ENCODE data around the gene ETS1.

ETS1 gene

DNA sequence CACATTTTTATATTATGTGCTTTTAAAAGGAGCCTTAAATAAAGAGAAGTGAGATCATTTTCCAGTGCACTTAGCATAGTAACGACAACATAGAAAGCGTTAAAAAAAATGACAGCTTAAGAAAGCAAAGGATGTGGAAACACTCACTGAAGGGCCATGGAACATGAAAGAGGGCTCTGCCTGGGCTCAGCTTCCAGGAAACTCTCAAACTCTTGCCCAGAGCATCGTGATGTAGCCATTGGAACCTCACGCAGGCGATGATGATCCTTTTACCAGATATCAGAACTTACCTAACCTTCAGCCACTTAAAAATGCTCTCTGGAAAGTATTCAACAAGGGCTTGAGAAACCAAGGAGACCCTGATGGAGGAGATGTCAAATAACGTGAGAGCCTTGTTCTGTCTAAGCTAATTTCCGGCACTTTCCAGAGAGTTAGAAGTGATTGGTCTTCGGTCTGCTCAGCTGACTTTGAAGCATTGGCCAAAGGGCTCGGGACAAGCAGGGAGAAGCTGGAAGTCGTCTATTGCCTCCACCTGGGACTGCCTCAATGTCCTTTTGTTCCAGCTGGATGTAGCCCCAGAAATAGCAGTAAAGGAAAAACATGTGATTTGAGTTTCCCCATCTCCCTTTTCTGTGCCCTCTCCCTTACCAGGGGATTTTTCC lies 21.5 kb upstream of the ETS1 start:
- Histone ChIP-seq H3K4me2 (ENCODE audit: low read length) (no peak overlapping the region), H3K27me3 (ENCODE audit: low read depth, low read length) (no peaks in the 10 kb centered on the region), H3K36me3 (replicated peaks; ENCODE audit: low read depth, low read length) (no peaks in the 10 kb centered on the region), H3K4me3 (ENCODE audit: low read length) (no peak overlapping the region), H4K20me1 (ENCODE audit: insufficient read depth, low read length) (no peaks in the 10 kb centered on the region), H3K27ac (ENCODE audit: low read length) (0 out of 2 replicates have a peak overlapping the region, but pooled peaks have one; percentile 99), H2AFZ (ENCODE audit: low read depth, low read length) (no peak overlapping the region), H3K79me2 (ENCODE audit: low read length) (no peaks in the 10 kb centered on the region), H3K9ac (ENCODE audit: low read length) (no peak overlapping the region), H3K9me3 (ENCODE audit: insufficient read depth, low read length) (peaks cover 5% of the 10 kb centered on the region; the same call in 1 of the 2 replicates), H3K4me1 (ENCODE audit: low read length) (peaks cover 79% of the 10 kb centered on the region)
- TF ChIP-seq EZH2phosphoT487 (IDR thresholded peaks at IDR 0.05; ENCODE audit: low read depth) (no peak), CTCF (IDR thresholded peaks at IDR 0.05; ENCODE audit: low read depth, low read length) (no peak)

DNA sequence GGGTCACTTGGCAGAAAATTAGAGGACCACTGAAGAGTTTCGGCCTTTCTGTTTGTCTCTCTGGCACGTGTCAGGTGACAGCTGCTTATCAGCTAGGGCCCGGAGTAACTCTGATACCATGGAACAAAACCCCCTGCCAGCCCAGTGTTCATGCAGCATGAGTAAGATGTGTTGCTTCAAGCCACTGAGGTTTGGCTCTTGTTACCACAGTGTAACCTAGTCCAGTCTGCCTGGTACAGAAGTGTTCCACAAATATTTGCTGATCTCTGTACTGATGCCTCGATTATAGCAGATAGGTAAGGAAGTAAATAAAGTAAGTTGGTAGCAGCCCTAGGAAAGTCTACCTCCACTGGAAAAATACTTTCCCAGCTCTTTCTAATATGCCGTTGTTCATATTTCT lies 20.5 kb upstream of the ETS1 start:
- no peak for TF ChIP-seq CTCF (IDR thresholded peaks at IDR 0.05; ENCODE audit: low read depth, low read length)
- no peak for TF ChIP-seq EZH2phosphoT487 (IDR thresholded peaks at IDR 0.05; ENCODE audit: low read depth)
- Histone ChIP-seq H3K79me2 (ENCODE audit: low read length) (no peaks in the 10 kb centered on the region), H4K20me1 (ENCODE audit: insufficient read depth, low read length) (no peaks in the 10 kb centered on the region), H3K36me3 (replicated peaks; ENCODE audit: low read depth, low read length) (no peaks in the 10 kb centered on the region), H3K9ac (ENCODE audit: low read length) (no peak overlapping the region), H3K4me1 (ENCODE audit: low read length) (peaks cover 89% of the 10 kb centered on the region), H3K27ac (ENCODE audit: low read length) (no peak overlapping the region), H3K27me3 (ENCODE audit: low read depth, low read length) (no peaks in the 10 kb centered on the region), H3K4me2 (ENCODE audit: low read length) (no peak overlapping the region), H2AFZ (ENCODE audit: low read depth, low read length) (no peak overlapping the region; the same call in 1 of the 2 replicates), H3K9me3 (ENCODE audit: insufficient read depth, low read length) (peaks cover 5% of the 10 kb centered on the region; the same call in 1 of the 2 replicates), H3K4me3 (ENCODE audit: low read length) (no peak overlapping the region)

- no peak overlapping the region for H3K4me3 ChIP-seq (ENCODE audit: low read length)
- H3K79me2 ChIP-seq (ENCODE audit: low read length), result no peaks in the 10 kb centered on the region
- peak overlapping the region; percentile 63; the same call in 1 of the 2 replicates for H2AFZ ChIP-seq (ENCODE audit: low read depth, low read length)
- peaks cover 62% of the 10 kb centered on the region for H3K4me1 ChIP-seq (ENCODE audit: low read length)
- H3K27ac ChIP-seq (ENCODE audit: low read length), result no peak overlapping the region
- H3K9me3 ChIP-seq (ENCODE audit: insufficient read depth, low read length), result no peaks in the 10 kb centered on the region; the same call in 1 of the 2 replicates
- no peaks in the 10 kb centered on the region for H4K20me1 ChIP-seq (ENCODE audit: insufficient read depth, low read length)
- no peaks in the 10 kb centered on the region for H3K27me3 ChIP-seq (ENCODE audit: low read depth, low read length)
- no peaks in the 10 kb centered on the region for H3K36me3 ChIP-seq (replicated peaks; ENCODE audit: low read depth, low read length)
- H3K4me2 ChIP-seq (ENCODE audit: low read length), result no peak overlapping the region
- H3K9ac ChIP-seq (ENCODE audit: low read length), result no peak overlapping the region
- TF ChIP-seq CTCF (IDR thresholded peaks at IDR 0.05; ENCODE audit: low read depth, low read length), result no peak
- TF ChIP-seq EZH2phosphoT487 (IDR thresholded peaks at IDR 0.05; ENCODE audit: low read depth), result no peak
These were observed 17.4 kb upstream of the ETS1 start for GRCh38 chr11:128604723-128605122.

DNA sequence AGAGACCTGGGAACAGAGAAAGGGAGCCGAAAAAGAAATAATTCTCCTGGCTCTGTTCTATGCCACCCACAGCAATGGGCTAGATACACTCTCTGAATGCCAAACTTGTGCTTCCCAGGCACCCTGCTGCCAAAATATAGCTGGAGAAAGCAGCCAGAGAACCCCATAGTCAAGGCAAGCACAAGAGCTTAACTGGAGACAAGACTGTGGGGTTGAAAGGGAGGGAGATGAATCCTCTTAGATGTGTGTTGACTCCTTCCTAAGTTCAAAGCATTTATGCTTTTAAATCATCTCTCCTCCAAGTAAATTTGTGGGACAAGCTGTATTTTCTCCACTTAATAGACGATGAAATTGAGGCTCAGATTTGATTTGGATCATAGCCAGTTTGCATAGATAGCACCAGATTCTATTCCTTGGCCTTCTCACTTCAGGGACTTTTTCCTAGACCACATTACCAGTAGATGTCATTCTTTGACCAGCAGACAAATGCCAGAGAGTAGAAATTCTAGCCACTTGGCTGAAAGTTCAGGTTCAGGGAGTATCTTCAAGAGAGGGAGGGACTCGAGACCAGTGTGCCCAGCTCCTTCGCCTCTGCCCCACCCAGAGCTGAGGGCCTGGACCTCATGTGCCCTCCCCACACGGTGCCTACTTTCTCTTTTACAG lies 16.5 kb upstream of the ETS1 start:
- Histone ChIP-seq H4K20me1 (ENCODE audit: insufficient read depth, low read length) (no peaks in the 10 kb centered on the region), H3K4me1 (ENCODE audit: low read length) (peaks cover 59% of the 10 kb centered on the region), H3K79me2 (ENCODE audit: low read length) (no peaks in the 10 kb centered on the region), H3K4me2 (ENCODE audit: low read length) (no peak overlapping the region), H3K9me3 (ENCODE audit: insufficient read depth, low read length) (no peaks in the 10 kb centered on the region), H3K36me3 (replicated peaks; ENCODE audit: low read depth, low read length) (no peaks in the 10 kb centered on the region), H3K9ac (ENCODE audit: low read length) (no peak overlapping the region), H2AFZ (ENCODE audit: low read depth, low read length) (no peak overlapping the region), H3K4me3 (ENCODE audit: low read length) (no peak overlapping the region), H3K27ac (ENCODE audit: low read length) (no peak overlapping the region), H3K27me3 (ENCODE audit: low read depth, low read length) (no peaks in the 10 kb centered on the region)
- TF ChIP-seq CTCF (IDR thresholded peaks at IDR 0.05; ENCODE audit: low read depth, low read length), result peak; percentile 58
- no peak for TF ChIP-seq EZH2phosphoT487 (IDR thresholded peaks at IDR 0.05; ENCODE audit: low read depth)
